HepG2 (cell line): ENCODE results near the gene IKZF3.

Experiments
- ATF1 ChIP-seq: IDR thresholded peaks from 2 replicates; pipeline ENCODE4 v1.6.1; 2016; ENCODE audit warnings: mild to moderate bottlenecking, control low read depth
- EP300 ChIP-seq, 3 experiments: sonication (generic) in 1 of 3; formaldehyde crosslinking in 1 of 3; IDR thresholded peaks; 2 replicates each; pipeline versions ENCODE4 v1.5.1 to v1.6.1; 2011 to 2020; ENCODE audit warnings: low read depth in 2 of 3, low read length in 2 of 3, borderline replicate concordance in 1 of 3, improper control_type of control experiment in 1 of 3, mild to moderate bottlenecking in 1 of 3, missing genetic modification reagents in 1 of 3, moderate library complexity in 1 of 3
- KDM3A ChIP-seq: IDR thresholded peaks from 2 replicates; pipeline ENCODE4 v1.6.1; 2018; ENCODE audit warnings: low read depth, missing compliant biosample characterization
- SAFB2 ChIP-seq: sonication (generic); formaldehyde crosslinking; IDR thresholded peaks from 2 replicates; pipeline ENCODE4 v1.5.1; 2020; ENCODE audit warnings: missing genetic modification reagents, low read depth, mild to moderate bottlenecking, borderline replicate concordance
- ZNF780A ChIP-seq: sonication (generic); formaldehyde crosslinking; IDR thresholded peaks from 2 replicates; pipeline ENCODE4 v1.8.0; 2022; ENCODE audit warnings: mild to moderate bottlenecking, missing genetic modification reagents, moderate library complexity
- TF ChIP-seq, protein P1 (sequence below): sonication (generic); formaldehyde crosslinking; IDR thresholded peaks from 2 replicates; pipeline ENCODE4 v1.5.0; 2020; ENCODE audit warnings: mild to moderate bottlenecking, missing genetic modification reagents, moderate library complexity

DNA sequence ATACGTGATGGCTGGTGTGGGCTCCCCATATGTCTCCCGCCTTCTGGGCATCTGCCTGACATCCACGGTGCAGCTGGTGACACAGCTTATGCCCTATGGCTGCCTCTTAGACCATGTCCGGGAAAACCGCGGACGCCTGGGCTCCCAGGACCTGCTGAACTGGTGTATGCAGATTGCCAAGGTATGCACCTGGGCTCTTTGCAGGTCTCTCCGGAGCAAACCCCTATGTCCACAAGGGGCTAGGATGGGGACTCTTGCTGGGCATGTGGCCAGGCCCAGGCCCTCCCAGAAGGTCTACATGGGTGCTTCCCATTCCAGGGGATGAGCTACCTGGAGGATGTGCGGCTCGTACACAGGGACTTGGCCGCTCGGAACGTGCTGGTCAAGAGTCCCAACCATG lies 139.4 kb downstream of the IKZF3 start:
- TF ChIP-seq KDM3A (no peak), EP300 (IDR thresholded peaks at IDR 0.05; ENCODE audit: low read depth in 2 of 2, low read length in 2 of 2) (no peak), EP300 (CRISPR knock-in tag; IDR thresholded peaks at IDR 0.05; ENCODE audit: borderline replicate concordance) (no peak), ATF1 (CRISPR knock-in tag) (no peak), ZNF780A (CRISPR knock-in tag) (no peak), SAFB2 (no peak)
- TF ChIP-seq, protein P1, sequence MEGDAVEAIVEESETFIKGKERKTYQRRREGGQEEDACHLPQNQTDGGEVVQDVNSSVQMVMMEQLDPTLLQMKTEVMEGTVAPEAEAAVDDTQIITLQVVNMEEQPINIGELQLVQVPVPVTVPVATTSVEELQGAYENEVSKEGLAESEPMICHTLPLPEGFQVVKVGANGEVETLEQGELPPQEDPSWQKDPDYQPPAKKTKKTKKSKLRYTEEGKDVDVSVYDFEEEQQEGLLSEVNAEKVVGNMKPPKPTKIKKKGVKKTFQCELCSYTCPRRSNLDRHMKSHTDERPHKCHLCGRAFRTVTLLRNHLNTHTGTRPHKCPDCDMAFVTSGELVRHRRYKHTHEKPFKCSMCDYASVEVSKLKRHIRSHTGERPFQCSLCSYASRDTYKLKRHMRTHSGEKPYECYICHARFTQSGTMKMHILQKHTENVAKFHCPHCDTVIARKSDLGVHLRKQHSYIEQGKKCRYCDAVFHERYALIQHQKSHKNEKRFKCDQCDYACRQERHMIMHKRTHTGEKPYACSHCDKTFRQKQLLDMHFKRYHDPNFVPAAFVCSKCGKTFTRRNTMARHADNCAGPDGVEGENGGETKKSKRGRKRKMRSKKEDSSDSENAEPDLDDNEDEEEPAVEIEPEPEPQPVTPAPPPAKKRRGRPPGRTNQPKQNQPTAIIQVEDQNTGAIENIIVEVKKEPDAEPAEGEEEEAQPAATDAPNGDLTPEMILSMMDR (CRISPR knock-in tag): no peak
